Activated gamma-delta T cell treated with Interleukin-2 at 50 U/mL for 16 hours (primary cell): ENCODE measurements around the gene KRT81.
"Not testable (repeated sequence)": the region's sequence is repeated elsewhere in the genome, so short reads cannot be mapped to it uniquely, and the experiment has no call there.

Source experiments
- DNase-seq: peaks from one replicate; pipeline ENCODE4 v3.0.0-alpha.2; 2020

The KRT81 gene

GRCh38 chr12:52294803-52295202 lies 3.5 kb upstream of the KRT81 start:
- no peak for DNase-seq

DNA sequence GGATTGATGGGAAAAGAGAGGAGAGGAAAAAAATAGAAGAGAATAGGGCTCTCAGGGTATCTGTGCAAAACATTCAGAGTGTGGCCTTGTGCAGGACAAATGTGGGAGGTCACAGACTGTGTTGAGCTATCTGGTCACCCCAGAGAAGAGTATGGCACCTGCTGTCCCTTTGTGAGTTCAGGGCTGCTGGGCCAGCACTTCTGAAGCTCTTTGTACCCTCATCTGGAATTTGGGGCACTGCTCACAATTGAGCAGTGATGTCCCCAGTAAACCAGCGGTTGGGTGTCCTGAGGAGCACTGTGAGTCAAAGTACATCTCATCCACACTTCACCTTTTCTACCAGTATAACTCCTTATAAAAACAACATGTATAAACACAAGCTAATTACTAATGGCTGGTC lies 2.6 kb upstream of the KRT81 start:
- DNase-seq = no peak

- DNase-seq = not testable (repeated sequence)
These were observed 725 bp downstream of the KRT81 start for GRCh38 chr12:52290483-52291134.

- not testable (repeated sequence) for DNase-seq
These were observed 3.2 kb downstream of the KRT81 start for GRCh38 chr12:52287816-52288805.

- DNase-seq = not testable (repeated sequence)
These were observed 4.2 kb downstream of the KRT81 start for GRCh38 chr12:52286857-52287785.

DNA sequence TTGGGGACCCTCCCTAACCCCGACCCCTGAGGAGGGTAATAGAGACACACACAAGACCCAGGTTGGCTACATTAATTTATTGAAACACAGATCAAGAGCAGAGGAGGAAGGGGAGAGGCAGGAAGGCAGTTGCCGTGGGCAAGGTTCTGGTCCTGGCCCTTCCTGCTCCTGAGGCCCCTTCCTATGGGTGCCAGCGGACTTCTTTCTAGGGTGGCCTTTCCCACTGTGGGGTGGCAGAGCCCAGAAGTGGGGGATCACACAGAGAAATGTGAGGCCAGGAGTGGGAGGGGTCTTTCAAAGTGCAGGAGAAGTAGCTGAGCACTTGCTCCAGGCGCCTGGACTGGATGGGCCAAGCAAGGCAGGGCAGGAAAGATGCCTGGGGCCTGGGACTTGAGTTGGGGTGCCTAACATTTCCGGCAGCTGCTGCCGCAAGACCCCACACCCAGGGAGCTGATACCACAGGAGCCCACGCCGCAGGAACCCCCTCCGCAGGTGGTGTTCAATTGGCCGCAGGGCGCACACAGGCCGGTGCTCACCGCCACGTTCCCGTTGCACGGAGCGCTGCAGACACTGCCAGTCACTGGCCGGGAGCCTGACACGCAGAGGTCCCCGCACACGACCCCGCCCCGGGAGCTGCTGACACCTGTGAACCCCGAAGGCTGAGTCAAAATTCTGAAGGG lies 5.3 kb downstream of the KRT81 start:
- DNase-seq = no peak

GRCh38 chr12:52285172-52285745 lies 6.1 kb downstream of the KRT81 start:
- DNase-seq = no peak

DNA sequence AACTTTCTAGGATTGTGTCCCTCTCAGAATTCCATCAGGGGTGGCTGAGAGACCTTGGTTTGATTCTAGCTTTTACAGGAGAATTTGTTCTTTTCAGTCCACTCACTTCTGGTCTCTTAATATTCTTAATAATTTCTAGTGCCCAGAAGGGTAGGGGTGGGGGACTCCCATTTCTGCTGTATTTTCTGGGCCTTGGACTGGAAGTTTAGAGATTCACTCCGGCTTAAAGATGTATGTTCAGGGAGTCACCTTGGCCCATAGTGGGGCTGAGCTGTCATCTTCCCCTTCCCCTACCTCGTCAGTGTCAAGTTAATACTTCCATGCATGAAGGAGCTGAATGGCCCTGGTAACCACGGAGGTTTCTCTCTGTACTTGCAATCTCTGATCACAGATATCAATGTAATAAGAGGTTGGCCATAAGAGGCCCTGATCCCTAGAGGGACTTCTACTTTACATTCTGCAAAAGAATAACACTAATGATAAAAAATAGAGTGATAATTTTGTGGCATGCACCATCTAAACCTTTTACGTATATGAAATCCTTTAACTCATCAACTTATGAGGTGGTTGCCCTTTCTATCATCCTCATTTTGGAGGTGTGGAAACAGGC lies 6.7 kb downstream of the KRT81 start:
- DNase-seq = no peak

DNA sequence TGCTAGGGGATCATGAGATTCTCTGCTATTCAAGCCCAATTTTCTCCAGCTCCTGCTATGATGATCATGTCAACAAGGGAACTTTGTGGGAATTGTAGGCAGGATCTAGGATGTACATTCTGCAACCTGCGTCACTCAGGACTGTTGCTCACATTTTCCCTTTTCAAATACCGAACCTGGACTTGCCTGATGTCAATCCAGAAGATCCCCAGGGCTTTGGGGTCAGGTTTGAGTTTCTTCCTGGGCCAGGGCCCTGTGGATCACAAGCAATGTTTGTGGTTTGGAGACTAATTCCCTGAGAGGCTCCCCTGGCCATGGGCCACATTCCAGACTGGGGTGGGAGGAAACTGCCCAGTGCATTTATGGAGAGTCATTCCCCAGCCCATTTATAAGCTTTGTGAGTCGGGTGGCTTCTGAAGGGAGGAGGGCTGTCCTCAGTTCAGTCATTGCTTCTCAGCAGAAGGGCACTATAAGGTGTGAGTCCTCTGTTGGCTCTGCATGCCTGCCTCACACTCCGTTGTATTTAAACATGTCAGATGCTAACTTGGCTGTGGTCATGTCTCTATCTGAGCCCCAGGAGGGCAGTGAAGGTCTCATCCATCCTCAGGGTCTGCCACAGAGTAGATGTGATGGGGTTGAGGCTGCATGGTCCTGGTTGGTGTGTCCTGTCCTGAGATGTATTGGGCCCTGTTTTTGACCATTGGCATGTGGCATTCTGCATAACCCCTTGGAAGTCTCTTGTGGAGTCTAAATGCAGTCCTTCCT lies 10.4 kb downstream of the KRT81 start:
- DNase-seq = no peak

DNA sequence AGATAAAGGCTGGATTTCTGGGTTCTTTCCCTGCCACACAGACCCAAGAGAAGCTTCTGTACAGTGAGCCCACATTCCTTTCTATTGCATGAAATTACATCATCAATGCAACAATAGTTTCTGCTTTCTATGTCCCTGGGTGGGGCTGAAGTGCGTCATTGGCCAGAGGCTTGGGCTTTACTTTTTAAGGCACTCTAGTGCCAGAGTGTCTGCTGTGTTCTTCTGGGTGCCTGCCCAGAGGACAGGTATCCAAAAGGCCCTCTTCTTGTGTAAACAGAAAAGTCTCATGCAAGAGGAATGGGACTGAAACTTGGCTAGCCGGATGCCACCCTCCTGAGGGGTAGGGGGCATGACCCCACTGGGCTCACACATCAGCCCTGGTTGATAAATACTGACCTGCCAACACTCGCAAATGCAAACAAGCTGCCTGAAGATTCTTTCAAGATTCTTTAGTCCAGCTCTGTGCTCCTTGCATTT lies 11.0 kb downstream of the KRT81 start:
- DNase-seq = no peak

GRCh38 chr12:52279422-52280318 lies 11.7 kb downstream of the KRT81 start:
- no peak for DNase-seq

DNA sequence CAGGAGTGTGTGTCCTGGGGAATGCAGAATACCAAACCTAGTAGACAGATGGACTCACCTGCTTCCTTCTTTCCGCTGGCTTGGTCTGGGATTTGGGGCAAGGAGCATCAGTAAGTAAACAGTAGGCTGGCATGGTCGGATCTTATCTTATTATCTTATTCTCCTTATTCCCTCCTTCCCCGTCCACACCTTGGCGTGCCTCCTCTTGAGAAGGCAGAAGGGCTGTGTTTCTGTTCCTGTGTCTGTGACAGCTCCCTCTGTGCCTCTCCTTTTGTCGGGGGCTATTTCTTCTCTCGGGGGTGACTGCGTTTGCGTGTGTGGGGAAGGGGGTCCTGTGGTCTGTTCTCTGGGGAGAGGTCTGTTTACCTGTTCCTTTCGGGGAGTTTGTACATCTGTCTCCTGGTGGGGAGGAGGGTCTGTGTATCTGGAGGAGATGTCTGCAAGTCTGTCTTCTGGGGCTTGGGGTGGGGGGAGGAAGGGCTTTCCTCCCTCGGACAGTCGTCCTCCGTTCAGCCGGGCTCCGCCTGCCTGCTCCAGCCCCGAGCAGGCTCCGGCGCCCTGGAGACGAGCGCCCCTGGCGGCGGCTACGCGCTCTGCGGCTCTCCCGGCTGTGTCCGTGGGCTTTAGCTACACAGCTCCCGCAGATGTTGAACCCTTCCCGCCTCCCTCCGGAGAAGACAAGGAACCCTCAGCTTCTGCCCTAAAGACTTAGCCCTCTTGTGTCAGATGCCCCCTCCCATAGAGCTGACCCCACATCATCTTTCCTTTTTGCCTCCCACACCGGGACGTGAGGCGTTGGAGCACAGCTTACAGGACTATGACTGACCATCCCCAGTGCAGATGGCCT lies 12.5 kb downstream of the KRT81 start:
- DNase-seq = peak; percentile 63

DNA sequence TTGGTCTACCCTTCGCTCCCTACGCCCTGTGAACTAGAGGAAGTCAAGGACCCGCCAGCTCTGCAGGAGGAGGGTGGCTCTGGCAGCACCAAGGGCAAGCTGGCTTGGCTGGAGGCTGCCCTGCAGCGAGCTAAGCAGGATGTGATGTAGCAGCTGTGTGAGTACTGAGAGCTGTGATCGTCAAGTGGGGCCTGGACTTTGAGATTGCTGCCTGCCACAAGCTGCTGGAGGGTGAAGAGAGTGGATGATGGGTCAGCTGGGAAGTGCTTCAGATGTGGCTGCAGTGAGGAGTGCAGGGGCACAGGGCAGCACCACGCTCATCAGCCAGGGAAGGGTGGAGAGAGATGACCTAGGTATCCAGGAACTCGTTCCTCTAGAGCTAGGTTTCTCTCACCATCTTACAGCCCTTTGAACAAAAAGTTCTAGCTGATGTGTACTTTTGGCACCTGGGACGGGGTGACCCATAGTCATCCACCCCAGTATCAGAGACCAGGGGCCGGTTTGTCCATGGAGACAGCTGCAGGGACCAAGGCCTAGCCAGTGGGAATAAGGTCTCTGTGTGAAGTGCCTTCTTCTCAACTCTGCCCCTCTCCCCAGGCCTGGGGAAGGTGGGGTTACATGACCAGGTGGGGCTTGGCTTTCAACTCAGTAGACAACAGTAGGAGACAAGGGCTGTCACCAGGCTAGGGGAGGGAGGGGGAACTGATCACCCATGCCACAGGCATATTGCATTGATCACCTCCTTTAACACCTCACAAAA lies 13.7 kb downstream of the KRT81 start:
- no peak for DNase-seq

DNA sequence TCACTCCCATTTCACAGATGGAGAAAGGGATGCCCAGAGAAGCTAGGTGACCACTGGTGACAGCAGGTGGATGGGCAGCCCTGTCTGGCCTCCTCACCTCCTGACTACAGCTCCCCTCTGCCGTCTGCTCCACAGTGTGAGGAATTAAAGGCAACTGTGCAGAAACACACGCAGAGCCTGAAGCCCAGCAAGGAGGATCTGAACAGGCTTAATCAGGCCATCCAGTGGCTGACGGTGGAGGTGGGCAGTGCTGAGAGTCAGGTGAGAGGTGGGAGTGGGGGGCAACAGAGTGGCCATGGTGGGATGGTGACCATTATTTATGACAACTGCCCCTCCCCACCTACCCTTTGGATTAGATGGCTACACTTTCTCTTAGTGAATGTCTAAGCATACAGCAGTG lies 15.6 kb downstream of the KRT81 start:
- no peak for DNase-seq

GRCh38 chr12:52274521-52275120 lies 16.7 kb downstream of the KRT81 start, which contains the start of gene KRT86:
Gene KRT86, plus strand, starts transcription at chr12:52274645. Its CDS starts 27,272 bp downstream, at chr12:52301917.
- no peak for DNase-seq

DNA sequence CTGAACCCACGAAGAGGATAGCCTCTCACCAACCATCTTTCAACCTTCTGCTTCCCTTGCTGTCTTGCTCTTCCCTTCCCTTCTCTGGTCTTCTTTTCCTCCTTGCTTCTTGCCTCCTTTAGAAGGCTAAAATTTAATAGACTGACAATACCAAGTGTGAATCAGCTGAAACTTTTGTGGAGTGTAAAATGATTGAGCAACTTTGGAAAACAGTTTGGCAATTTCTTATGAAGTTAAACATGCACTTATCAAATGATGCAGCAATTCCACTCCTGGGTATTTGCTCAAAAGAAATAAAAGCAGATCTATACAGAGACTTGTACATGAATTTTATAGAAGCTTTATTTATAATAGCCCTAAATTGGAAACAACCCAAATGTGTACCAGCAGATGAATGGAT lies 20.2 kb downstream of the KRT81 start:
- DNase-seq = no peak

- DNase-seq = no peak
These were observed 20.7 kb downstream of the KRT81 start for GRCh38 chr12:52270541-52271070.
